Measurements from ENCODE around the gene BAIAP2L2.
"Not testable (repeated sequence)": the region's sequence is repeated elsewhere in the genome, so short reads cannot be mapped to it uniquely, and the experiment has no call there.

The BAIAP2L2 gene, protein sequence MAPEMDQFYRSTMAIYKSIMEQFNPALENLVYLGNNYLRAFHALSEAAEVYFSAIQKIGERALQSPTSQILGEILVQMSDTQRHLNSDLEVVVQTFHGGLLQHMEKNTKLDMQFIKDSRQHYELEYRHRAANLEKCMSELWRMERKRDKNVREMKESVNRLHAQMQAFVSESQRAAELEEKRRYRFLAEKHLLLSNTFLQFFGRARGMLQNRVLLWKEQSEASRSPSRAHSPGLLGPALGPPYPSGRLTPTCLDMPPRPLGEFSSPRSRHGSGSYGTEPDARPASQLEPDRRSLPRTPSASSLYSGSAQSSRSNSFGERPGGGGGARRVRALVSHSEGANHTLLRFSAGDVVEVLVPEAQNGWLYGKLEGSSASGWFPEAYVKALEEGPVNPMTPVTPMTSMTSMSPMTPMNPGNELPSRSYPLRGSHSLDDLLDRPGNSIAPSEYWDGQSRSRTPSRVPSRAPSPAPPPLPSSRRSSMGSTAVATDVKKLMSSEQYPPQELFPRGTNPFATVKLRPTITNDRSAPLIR

DNA sequence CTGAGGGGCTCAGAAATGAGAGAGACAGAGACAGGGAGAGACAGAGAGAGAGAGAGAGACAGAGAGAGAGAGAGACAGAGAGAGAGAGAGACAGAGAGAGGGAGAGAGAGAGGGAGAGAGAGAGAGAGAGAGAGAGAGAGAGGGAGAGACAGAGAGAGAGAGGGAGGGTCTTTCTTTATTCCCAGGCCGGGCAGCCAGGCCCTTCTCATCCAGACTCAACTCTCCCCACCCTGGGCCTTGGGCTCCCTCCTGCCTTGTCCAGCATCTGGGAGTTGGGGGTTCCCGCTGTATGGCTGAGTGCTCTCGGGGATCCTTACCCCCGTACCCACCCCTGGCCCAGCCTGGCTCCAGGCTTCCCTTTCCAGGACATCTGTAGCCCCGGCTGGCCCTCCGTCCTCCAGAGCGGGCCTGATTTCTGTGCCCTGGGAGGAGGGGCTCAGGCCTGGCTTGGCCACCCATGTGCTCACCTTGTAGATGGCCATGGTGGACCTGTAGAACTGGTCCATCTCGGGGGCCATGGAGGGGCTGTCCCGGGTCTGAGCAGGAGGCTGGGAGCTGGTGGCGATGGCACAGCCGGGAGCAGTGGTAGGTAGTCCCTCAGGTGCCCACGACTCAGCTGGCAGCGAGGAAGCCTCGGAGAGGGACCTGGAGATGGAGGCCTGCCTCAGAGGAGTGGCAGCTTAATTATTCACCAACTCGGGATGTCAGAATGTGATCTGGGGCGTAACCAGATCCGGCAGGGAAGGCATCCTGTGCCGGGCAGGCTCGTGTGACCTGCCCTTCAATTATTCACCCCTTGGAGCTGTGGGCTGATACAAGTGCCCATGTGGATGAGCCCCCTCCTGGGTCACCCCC is at the start of gene BAIAP2L2:
Gene BAIAP2L2, minus strand, starts transcription at position 677 of the 855 bp plus-strand sequence. Its CDS starts 159 bp downstream, at position 518.
- H3K9ac ChIP-seq (ENCODE audit: low read depth in 1 of 2, low read length in 2 of 2): peak within 1 kb of the TSS; percentile 74 to 90
- no peaks in the 10 kb centered on the region for H3K9me3 ChIP-seq (ENCODE audit: control insufficient read depth in 1 of 2, low read length in 2 of 2)
- peak within 1 kb of the TSS; percentile 78 to 83 for H3K4me3 ChIP-seq (ENCODE audit: low read depth in 1 of 2, low read length in 2 of 2)
- peaks cover 39 to 44% of the 10 kb centered on the region in 2 donors for H3K4me1 ChIP-seq (ENCODE audit: control insufficient read depth in 1 of 2, insufficient read depth in 2 of 2, low read length in 2 of 2)
- H3K27ac ChIP-seq (ENCODE audit: low read depth, low read length): peak within 1 kb of the TSS; percentile 96
- no peaks in the 10 kb centered on the region for H3K27me3 ChIP-seq (ENCODE audit: control insufficient read depth in 1 of 2, insufficient read depth in 2 of 2, low read length in 2 of 2)
- H3K36me3 ChIP-seq (ENCODE audit: control insufficient read depth in 1 of 2, insufficient read depth in 2 of 2, low read length in 2 of 2): peaks cover 19 to 32% of the 10 kb centered on the region in 2 donors

DNA sequence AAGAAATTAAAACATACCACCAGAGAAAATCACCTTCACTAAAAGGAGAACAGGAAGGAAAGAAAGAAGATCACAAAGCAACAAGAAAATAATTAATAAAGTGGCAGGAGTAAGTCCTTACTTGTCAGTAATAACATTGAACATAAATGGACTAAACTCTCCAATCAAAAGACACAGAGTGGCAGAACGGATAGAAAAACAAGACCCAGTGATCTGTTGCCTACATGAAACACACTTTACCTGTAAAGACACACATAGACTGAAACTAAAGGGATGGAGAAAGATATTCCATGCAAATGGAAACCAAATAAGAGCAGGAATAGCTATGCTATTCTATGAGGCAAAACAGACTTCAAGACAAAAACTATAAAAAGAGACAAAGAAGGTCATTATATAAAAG is 45.2 kb upstream of the BAIAP2L2 start:
- Histone ChIP-seq H3K4me1 (ENCODE audit: control insufficient read depth in 1 of 2, insufficient read depth in 2 of 2, low read length in 2 of 2) (peaks cover 7 to 9% of the 10 kb centered on the region in 2 donors), H3K9me3 (ENCODE audit: control insufficient read depth in 1 of 2, low read length in 2 of 2) (no peaks in the 10 kb centered on the region), H3K27me3 (ENCODE audit: control insufficient read depth in 1 of 2, insufficient read depth in 2 of 2, low read length in 2 of 2) (no peaks in the 10 kb centered on the region), H3K9ac (ENCODE audit: low read depth in 1 of 2, low read length in 2 of 2) (no peak overlapping the region), H3K27ac (ENCODE audit: low read depth, low read length) (no peak overlapping the region), H3K4me3 (ENCODE audit: low read depth in 1 of 2, low read length in 2 of 2) (no peak overlapping the region), H3K36me3 (ENCODE audit: control insufficient read depth in 1 of 2, insufficient read depth in 2 of 2, low read length in 2 of 2) (no peaks in the 10 kb centered on the region)

DNA sequence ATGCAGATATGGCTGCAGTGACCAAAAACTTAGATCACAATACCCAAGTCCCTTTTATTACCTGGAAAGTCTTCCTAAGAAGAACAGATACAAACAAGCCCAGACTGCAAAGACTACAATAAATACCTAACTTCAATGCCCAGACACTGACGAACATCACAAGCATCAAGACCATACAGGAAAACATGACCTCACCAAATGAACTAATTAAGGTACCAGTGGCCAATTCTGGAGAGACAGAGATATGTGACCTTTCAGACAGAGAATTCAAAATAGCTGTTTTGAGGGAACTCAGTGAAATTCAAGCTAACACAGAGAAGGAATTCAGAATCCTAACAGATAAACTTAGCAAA is 44.1 kb upstream of the BAIAP2L2 start:
- not testable (repeated sequence) for H3K36me3 ChIP-seq (ENCODE audit: control insufficient read depth in 1 of 2, insufficient read depth in 2 of 2, low read length in 2 of 2); H3K4me1 ChIP-seq (ENCODE audit: control insufficient read depth in 1 of 2, insufficient read depth in 2 of 2, low read length in 2 of 2); H3K27me3 ChIP-seq (ENCODE audit: control insufficient read depth in 1 of 2, insufficient read depth in 2 of 2, low read length in 2 of 2); H3K4me3 ChIP-seq (ENCODE audit: low read depth in 1 of 2, low read length in 2 of 2); H3K9me3 ChIP-seq (ENCODE audit: control insufficient read depth in 1 of 2, low read length in 2 of 2); H3K27ac ChIP-seq (ENCODE audit: low read depth, low read length)
- peak overlapping the region in 1 of 2 donors; percentile 27 for H3K9ac ChIP-seq (ENCODE audit: low read depth in 1 of 2, low read length in 2 of 2)

DNA sequence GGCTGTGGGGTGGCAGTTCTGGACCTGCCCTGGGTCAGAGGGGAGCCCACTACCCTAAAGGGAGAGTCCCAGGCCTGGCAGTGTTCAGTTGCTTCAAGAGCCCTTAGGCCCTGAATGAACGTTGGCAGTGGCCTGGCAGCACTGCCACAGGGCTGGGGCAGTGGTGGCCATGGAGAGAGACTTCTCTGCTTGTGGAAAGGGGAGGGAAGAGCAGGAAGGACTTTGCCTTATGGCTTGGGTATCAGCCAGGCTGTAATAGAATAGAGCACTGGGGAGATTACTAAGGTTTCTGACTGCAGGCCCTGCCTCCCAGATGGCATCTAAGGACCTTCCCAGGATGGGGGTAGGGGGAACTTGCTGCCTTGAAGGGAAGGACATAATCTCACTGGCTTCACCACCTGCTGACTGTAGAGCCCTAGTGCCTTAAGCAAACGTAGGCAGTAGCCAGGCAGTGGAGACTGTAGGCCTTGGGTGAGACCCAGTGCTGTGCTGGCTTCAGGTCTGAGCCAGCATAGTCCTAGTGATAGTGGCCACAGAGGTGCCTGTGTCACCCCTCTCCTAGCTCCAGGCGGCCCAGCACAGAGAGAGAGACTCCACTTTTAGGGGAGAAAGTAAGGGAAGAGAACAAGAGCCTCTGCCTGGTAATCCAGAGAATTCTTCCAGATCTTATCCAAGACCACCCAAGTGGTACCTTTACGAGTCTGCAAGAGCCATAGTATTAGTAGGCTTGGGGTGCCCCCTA is 43.5 kb upstream of the BAIAP2L2 start:
- peak overlapping the region; percentile 51 for H3K27ac ChIP-seq (ENCODE audit: low read depth, low read length)

DNA sequence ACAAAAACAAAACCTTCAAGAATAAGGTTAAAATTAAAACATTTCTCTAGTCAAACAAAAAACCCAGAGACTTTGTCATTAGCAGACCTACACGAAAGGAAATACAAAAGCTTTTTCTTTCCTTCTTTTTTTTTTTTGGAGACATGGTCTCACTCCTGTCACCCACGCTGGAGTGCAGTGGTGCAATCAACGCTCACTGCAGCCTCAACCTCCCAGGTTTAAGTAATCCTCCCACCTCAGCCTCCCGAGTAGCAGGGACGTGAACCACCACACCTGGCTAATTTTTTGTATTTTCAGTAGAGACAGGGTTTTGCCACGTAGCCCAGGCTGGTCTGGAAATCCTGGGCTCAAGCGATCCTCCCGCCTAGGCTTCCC is 40.6 kb upstream of the BAIAP2L2 start:
- H3K36me3 ChIP-seq (ENCODE audit: control insufficient read depth in 1 of 2, insufficient read depth in 2 of 2, low read length in 2 of 2): no peaks in the 10 kb centered on the region
- peaks cover 7 to 21% of the 10 kb centered on the region in 2 donors for H3K4me1 ChIP-seq (ENCODE audit: control insufficient read depth in 1 of 2, insufficient read depth in 2 of 2, low read length in 2 of 2)
- H3K27ac ChIP-seq (ENCODE audit: low read depth, low read length): no peak overlapping the region
- no peak overlapping the region for H3K9ac ChIP-seq (ENCODE audit: low read depth in 1 of 2, low read length in 2 of 2)
- no peaks in the 10 kb centered on the region for H3K9me3 ChIP-seq (ENCODE audit: control insufficient read depth in 1 of 2, low read length in 2 of 2)
- no peaks in the 10 kb centered on the region for H3K27me3 ChIP-seq (ENCODE audit: control insufficient read depth in 1 of 2, insufficient read depth in 2 of 2, low read length in 2 of 2)
- no peak overlapping the region for H3K4me3 ChIP-seq (ENCODE audit: low read depth in 1 of 2, low read length in 2 of 2)

More for the DNA sequence above, 43.5 kb upstream of the BAIAP2L2 start:
- Histone ChIP-seq H3K9ac (ENCODE audit: low read depth in 1 of 2, low read length in 2 of 2) (peak overlapping the region in 1 of 2 donors; percentile 27), H3K4me3 (ENCODE audit: low read depth in 1 of 2, low read length in 2 of 2) (no peak overlapping the region), H3K36me3 (ENCODE audit: control insufficient read depth in 1 of 2, insufficient read depth in 2 of 2, low read length in 2 of 2) (no peaks in the 10 kb centered on the region), H3K27me3 (ENCODE audit: control insufficient read depth in 1 of 2, insufficient read depth in 2 of 2, low read length in 2 of 2) (no peaks in the 10 kb centered on the region), H3K9me3 (ENCODE audit: control insufficient read depth in 1 of 2, low read length in 2 of 2) (no peaks in the 10 kb centered on the region), H3K4me1 (ENCODE audit: control insufficient read depth in 1 of 2, insufficient read depth in 2 of 2, low read length in 2 of 2) (peaks cover 7 to 9% of the 10 kb centered on the region in 2 donors)

DNA sequence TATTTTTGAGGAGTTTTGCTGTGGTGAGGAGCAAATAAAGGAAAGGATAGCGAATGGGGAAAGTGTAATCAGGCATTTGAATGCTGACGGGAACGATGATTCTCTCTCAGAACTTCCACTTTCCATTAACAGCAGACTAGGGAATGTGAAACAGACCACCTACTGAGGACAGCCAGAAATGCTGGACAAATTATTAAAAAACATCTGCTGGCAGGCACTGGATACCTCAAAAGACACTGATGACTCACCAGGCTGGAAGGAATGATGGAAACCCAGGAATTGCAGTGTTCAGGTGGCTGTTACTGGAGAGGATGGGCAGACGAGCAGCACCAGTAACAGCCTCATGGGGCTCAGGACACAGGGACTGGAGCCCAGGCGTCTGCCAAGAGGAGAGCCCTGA is 37.8 kb upstream of the BAIAP2L2 start:
- Histone ChIP-seq H3K27ac (ENCODE audit: low read depth, low read length) (no peak overlapping the region), H3K9me3 (ENCODE audit: control insufficient read depth in 1 of 2, low read length in 2 of 2) (no peaks in the 10 kb centered on the region), H3K36me3 (ENCODE audit: control insufficient read depth in 1 of 2, insufficient read depth in 2 of 2, low read length in 2 of 2) (peaks cover 0 to 1% of the 10 kb centered on the region in 2 donors), H3K4me1 (ENCODE audit: control insufficient read depth in 1 of 2, insufficient read depth in 2 of 2, low read length in 2 of 2) (peaks cover 0 to 15% of the 10 kb centered on the region in 2 donors), H3K4me3 (ENCODE audit: low read depth in 1 of 2, low read length in 2 of 2) (no peak overlapping the region), H3K9ac (ENCODE audit: low read depth in 1 of 2, low read length in 2 of 2) (no peak overlapping the region), H3K27me3 (ENCODE audit: control insufficient read depth in 1 of 2, insufficient read depth in 2 of 2, low read length in 2 of 2) (no peaks in the 10 kb centered on the region)

DNA sequence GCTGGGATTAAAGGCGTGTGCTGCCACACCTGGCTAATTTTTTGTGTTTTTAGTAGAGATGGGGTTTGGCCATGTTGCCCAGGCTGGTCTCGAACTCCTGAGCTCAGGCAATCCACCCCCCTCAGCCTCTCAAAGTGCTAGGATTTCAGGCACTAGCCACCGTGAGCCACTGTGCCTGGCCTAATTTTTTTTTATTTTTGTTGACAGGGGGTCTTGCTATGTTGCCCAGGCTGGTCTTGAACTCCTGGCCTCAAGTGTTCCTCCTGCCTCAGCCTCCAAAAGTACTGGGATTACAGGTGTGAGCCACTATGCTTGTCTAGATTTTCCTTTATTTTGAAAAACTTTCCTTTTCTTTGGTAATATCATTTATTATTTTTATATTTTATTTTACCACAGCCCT is 35.7 kb upstream of the BAIAP2L2 start:
- not testable (repeated sequence) for H3K27me3 ChIP-seq (ENCODE audit: control insufficient read depth in 1 of 2, insufficient read depth in 2 of 2, low read length in 2 of 2); H3K27ac ChIP-seq (ENCODE audit: low read depth, low read length); H3K9ac ChIP-seq (ENCODE audit: low read depth in 1 of 2, low read length in 2 of 2); H3K4me3 ChIP-seq (ENCODE audit: low read depth in 1 of 2, low read length in 2 of 2); H3K9me3 ChIP-seq (ENCODE audit: control insufficient read depth in 1 of 2, low read length in 2 of 2)
- H3K36me3 ChIP-seq (ENCODE audit: control insufficient read depth in 1 of 2, insufficient read depth in 2 of 2, low read length in 2 of 2): peaks cover 0 to 14% of the 10 kb centered on the region in 2 donors
- peaks cover 0 to 15% of the 10 kb centered on the region in 2 donors for H3K4me1 ChIP-seq (ENCODE audit: control insufficient read depth in 1 of 2, insufficient read depth in 2 of 2, low read length in 2 of 2)

DNA sequence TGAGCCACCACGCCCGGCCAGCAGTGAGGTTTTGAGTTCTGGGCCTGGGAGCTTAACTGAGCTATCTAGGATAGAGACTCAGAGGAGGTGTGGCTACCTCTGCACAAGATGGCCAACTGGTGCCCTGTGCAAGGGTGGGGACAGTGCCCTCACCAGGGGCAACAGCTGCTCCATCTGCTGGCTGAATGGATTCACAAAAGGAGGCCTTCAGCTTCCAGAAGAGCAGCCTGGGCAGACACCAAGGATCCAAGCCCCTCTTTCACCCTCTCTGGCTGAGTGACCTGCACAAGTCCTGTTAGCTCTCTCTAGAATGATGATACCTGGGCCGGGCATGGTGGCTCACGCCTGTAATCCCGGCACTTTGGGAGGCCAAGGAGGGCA is 33.5 kb upstream of the BAIAP2L2 start:
- no peaks in the 10 kb centered on the region for H3K9me3 ChIP-seq (ENCODE audit: control insufficient read depth in 1 of 2, low read length in 2 of 2)
- peaks cover 0 to 19% of the 10 kb centered on the region in 2 donors for H3K36me3 ChIP-seq (ENCODE audit: control insufficient read depth in 1 of 2, insufficient read depth in 2 of 2, low read length in 2 of 2)
- H3K4me1 ChIP-seq (ENCODE audit: control insufficient read depth in 1 of 2, insufficient read depth in 2 of 2, low read length in 2 of 2): peaks cover 0 to 15% of the 10 kb centered on the region in 2 donors
- H3K9ac ChIP-seq (ENCODE audit: low read depth in 1 of 2, low read length in 2 of 2): no peak overlapping the region
- no peak overlapping the region for H3K27ac ChIP-seq (ENCODE audit: low read depth, low read length)
- no peaks in the 10 kb centered on the region for H3K27me3 ChIP-seq (ENCODE audit: control insufficient read depth in 1 of 2, insufficient read depth in 2 of 2, low read length in 2 of 2)
- H3K4me3 ChIP-seq (ENCODE audit: low read depth in 1 of 2, low read length in 2 of 2): no peak overlapping the region

DNA sequence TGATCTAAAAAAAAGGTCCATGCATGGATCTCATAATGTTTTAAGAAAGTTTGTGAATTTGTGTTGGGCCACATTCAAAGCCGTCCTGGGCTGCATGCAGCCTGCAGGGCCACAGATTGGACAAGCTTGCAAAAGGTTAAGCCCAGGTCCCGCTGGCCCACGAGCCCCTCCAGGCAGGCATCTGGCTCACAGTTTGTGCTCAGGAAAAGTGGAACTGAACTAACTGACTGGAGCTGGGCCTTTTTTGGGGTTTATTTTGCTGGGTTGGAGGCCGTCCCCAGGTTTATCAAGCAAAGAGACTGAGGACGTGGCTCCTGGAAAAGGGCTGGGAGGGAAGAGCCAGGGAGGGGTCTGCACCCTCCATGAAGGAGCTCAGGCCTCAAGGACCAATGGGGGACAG is 32.1 kb upstream of the BAIAP2L2 start:
- Histone ChIP-seq H3K9ac (ENCODE audit: low read depth in 1 of 2, low read length in 2 of 2) (no peak overlapping the region), H3K4me1 (ENCODE audit: control insufficient read depth in 1 of 2, insufficient read depth in 2 of 2, low read length in 2 of 2) (peaks cover 0 to 7% of the 10 kb centered on the region in 2 donors), H3K36me3 (ENCODE audit: control insufficient read depth in 1 of 2, insufficient read depth in 2 of 2, low read length in 2 of 2) (peaks cover 0 to 28% of the 10 kb centered on the region in 2 donors), H3K4me3 (ENCODE audit: low read depth in 1 of 2, low read length in 2 of 2) (no peak overlapping the region), H3K9me3 (ENCODE audit: control insufficient read depth in 1 of 2, low read length in 2 of 2) (no peaks in the 10 kb centered on the region), H3K27ac (ENCODE audit: low read depth, low read length) (no peak overlapping the region), H3K27me3 (ENCODE audit: control insufficient read depth in 1 of 2, insufficient read depth in 2 of 2, low read length in 2 of 2) (no peaks in the 10 kb centered on the region)

All from duodenal mucosa (tissue), 2 donors.